ENCODE measurements around the gene EIF4G3. TPM values are rescaled to one million over a fixed set of nuclear protein-coding genes. Genes with fewer than 3 reads are reported as not detected.

The EIF4G3 gene
- total and polyA plus RNA-seq, 2 donors (not counting 1 experiment from before 2014, with no cell fraction given), result 53.5 to 67.0 TPM

- Histone ChIP-seq H3K36me3 (ENCODE audit: control insufficient read depth, insufficient read depth, low read length) (no peaks in the 10 kb centered on the region), H3K4me1 (ENCODE audit: control insufficient read depth, extremely low read depth, insufficient read depth, low read length) (peaks cover 3% of the 10 kb centered on the region), H3K27ac (ENCODE audit: insufficient read depth, low read length) (no peak overlapping the region), H2AFZ (ENCODE audit: low read length) (no peak overlapping the region), H4K20me1 (ENCODE audit: control insufficient read depth, extremely low read depth, insufficient read depth, low read length) (no peaks in the 10 kb centered on the region), H3K4me3 (replicated peaks in 1 of 4; ENCODE audit: control extremely low read depth in 1 of 4, insufficient read depth in 1 of 4, low read depth in 3 of 4, low read length in 4 of 4) (no peak overlapping the region), H3K9ac (ENCODE audit: insufficient read depth, low read length) (no peak overlapping the region), H3K9me3 (ENCODE audit: control insufficient read depth, insufficient read depth, low read depth, low read length) (no peaks in the 10 kb centered on the region), H3K79me2 (ENCODE audit: control insufficient read depth, insufficient read depth, low read length) (no peaks in the 10 kb centered on the region), H3K27me3 (ENCODE audit: control insufficient read depth, insufficient read depth, low read length) (no peaks in the 10 kb centered on the region), H3K4me2 (ENCODE audit: extremely low read depth, insufficient read depth, low read length) (no peak overlapping the region)
- no peak for TF ChIP-seq EZH2 (IDR thresholded peaks at IDR 0.05; ENCODE audit: low read length, missing control alignments)
- no peak for TF ChIP-seq CTCF (conservative IDR thresholded peaks at IDR 0.05 in 1 of 2, IDR thresholded peaks at IDR 0.05 in 1 of 2; ENCODE audit: low read depth in 1 of 2, low read length in 2 of 2)
- DNase-seq (ENCODE audit: low read depth in 2 of 2), result no peak
Observed at GRCh38 chr1:21118167-21118566, 58.5 kb downstream of the EIF4G3 start.

- Histone ChIP-seq H3K9ac (ENCODE audit: insufficient read depth, low read length) (no peak overlapping the region), H3K4me2 (ENCODE audit: extremely low read depth, insufficient read depth, low read length) (no peak overlapping the region), H3K27ac (ENCODE audit: insufficient read depth, low read length) (no peak overlapping the region), H3K4me1 (ENCODE audit: control insufficient read depth, extremely low read depth, insufficient read depth, low read length) (peaks cover 3% of the 10 kb centered on the region), H3K79me2 (ENCODE audit: control insufficient read depth, insufficient read depth, low read length) (no peaks in the 10 kb centered on the region), H4K20me1 (ENCODE audit: control insufficient read depth, extremely low read depth, insufficient read depth, low read length) (no peaks in the 10 kb centered on the region), H2AFZ (ENCODE audit: low read length) (no peak overlapping the region), H3K9me3 (ENCODE audit: control insufficient read depth, insufficient read depth, low read depth, low read length) (no peaks in the 10 kb centered on the region), H3K27me3 (ENCODE audit: control insufficient read depth, insufficient read depth, low read length) (no peaks in the 10 kb centered on the region), H3K4me3 (replicated peaks in 1 of 4; ENCODE audit: control extremely low read depth in 1 of 4, insufficient read depth in 1 of 4, low read depth in 3 of 4, low read length in 4 of 4) (no peak overlapping the region), H3K36me3 (ENCODE audit: control insufficient read depth, insufficient read depth, low read length) (no peaks in the 10 kb centered on the region)
- TF ChIP-seq EZH2 (IDR thresholded peaks at IDR 0.05; ENCODE audit: low read length, missing control alignments) (no peak), CTCF (conservative IDR thresholded peaks at IDR 0.05 in 1 of 2, IDR thresholded peaks at IDR 0.05 in 1 of 2; ENCODE audit: low read depth in 1 of 2, low read length in 2 of 2) (no peak)
- DNase-seq (ENCODE audit: low read depth in 2 of 2), result no peak
Observed at GRCh38 chr1:21117597-21118001, 59.1 kb downstream of the EIF4G3 start.

- no peaks in the 10 kb centered on the region for H3K27me3 ChIP-seq (ENCODE audit: control insufficient read depth, insufficient read depth, low read length)
- TF ChIP-seq CTCF (conservative IDR thresholded peaks at IDR 0.05 in 1 of 2, IDR thresholded peaks at IDR 0.05 in 1 of 2; ENCODE audit: low read depth in 1 of 2, low read length in 2 of 2), result no peak
- no peak for TF ChIP-seq EZH2 (IDR thresholded peaks at IDR 0.05; ENCODE audit: low read length, missing control alignments)
- no peak overlapping the region for H2AFZ ChIP-seq (ENCODE audit: low read length)
- no peak overlapping the region for H3K27ac ChIP-seq (ENCODE audit: insufficient read depth, low read length)
- no peaks in the 10 kb centered on the region for H4K20me1 ChIP-seq (ENCODE audit: control insufficient read depth, extremely low read depth, insufficient read depth, low read length)
- H3K4me2 ChIP-seq (ENCODE audit: extremely low read depth, insufficient read depth, low read length), result no peak overlapping the region
- H3K4me1 ChIP-seq (ENCODE audit: control insufficient read depth, extremely low read depth, insufficient read depth, low read length), result peaks cover 3% of the 10 kb centered on the region
- H3K79me2 ChIP-seq (ENCODE audit: control insufficient read depth, insufficient read depth, low read length), result no peaks in the 10 kb centered on the region
- H3K9ac ChIP-seq (ENCODE audit: insufficient read depth, low read length), result no peak overlapping the region
- H3K36me3 ChIP-seq (ENCODE audit: control insufficient read depth, insufficient read depth, low read length), result no peaks in the 10 kb centered on the region
- DNase-seq (ENCODE audit: low read depth in 2 of 2), result no peak
- H3K9me3 ChIP-seq (ENCODE audit: control insufficient read depth, insufficient read depth, low read depth, low read length), result no peaks in the 10 kb centered on the region
- no peak overlapping the region for H3K4me3 ChIP-seq (replicated peaks in 1 of 4; ENCODE audit: control extremely low read depth in 1 of 4, insufficient read depth in 1 of 4, low read depth in 3 of 4, low read length in 4 of 4)
Observed at GRCh38 chr1:21117159-21117558, 59.5 kb downstream of the EIF4G3 start.
